Activated T-helper 1 cell treated with anti-CD3 and anti-CD28 coated beads, Interleukin-12 subunit alpha, Interleukin-12 subunit beta, Interleukin-2, Interleukin-4 antibody, amounts not matched to agents 30 ng/mL and 10 ng/mL and 1 ng/mL, durations not matched to agents 14 hours and 24 hours and 36 hours (primary cell): ENCODE results near the gene EFTUD2. TPM values are rescaled to one million over a fixed set of nuclear protein-coding genes. Genes with fewer than 3 reads are reported as not detected.

Experiments used
- DNase-seq: peaks from one replicate; pipeline ENCODE4 v3.0.0; 2021; ENCODE audit warnings: low spot score
- H3K27ac Mint-ChIP-seq: one replicate; pipeline ENCODE4 v1.8.0; 2021; ENCODE audit warnings: mild to moderate bottlenecking, mixed read lengths
- H3K27me3 Mint-ChIP-seq: one replicate; pipeline ENCODE4 v1.8.0; 2022; ENCODE audit warnings: mild to moderate bottlenecking, moderate library complexity, mixed read lengths; ENCODE audit not compliant: insufficient read depth
- H3K36me3 Mint-ChIP-seq: one replicate; pipeline ENCODE4 v1.8.0; 2021; ENCODE audit warnings: low read depth, mixed read lengths
- H3K4me1 Mint-ChIP-seq: one replicate; pipeline ENCODE4 v1.8.0; 2021; ENCODE audit warnings: low read depth, mixed read lengths
- H3K4me3 Mint-ChIP-seq: one replicate; pipeline ENCODE4 v1.8.0; 2021; ENCODE audit warnings: mild to moderate bottlenecking, moderate library complexity, mixed read lengths
- H3K9me3 Mint-ChIP-seq: one replicate; pipeline ENCODE4 v1.8.0; 2021; ENCODE audit warnings: mixed read lengths
- intact Hi-C: fragments of 100-400 bp; cut with micrococcal nuclease; formaldehyde crosslinking; loops from one replicate; pipeline ENCODE4 v1.15.1; 2024
- total RNA-seq: library from RNA; stranded (reverse); gene quantifications from 2 replicates; pipeline ENCODE4 v1.2.3, GENCODE V29; 2022

Gene EFTUD2
- total RNA-seq, 1 donor from 2014 or later = 219 TPM

- Mint-ChIP-seq H3K27ac (no peak overlapping the region), H3K27me3 (no peaks in the 10 kb centered on the region), H3K4me1 (no peaks in the 10 kb centered on the region), H3K36me3 (peaks cover 52% of the 10 kb centered on the region), H3K4me3 (no peak overlapping the region), H3K9me3 (no peaks in the 10 kb centered on the region)
- intact Hi-C loops = no loop called here
- DNase-seq = no peak
Observed at GRCh38 chr17:44881145-44881544, 18.1 kb downstream of the EFTUD2 start.

GRCh38 chr17:44880062-44880461, 19.2 kb downstream of the EFTUD2 start:
- Mint-ChIP-seq H3K4me3 (no peak overlapping the region), H3K36me3 (peaks cover 54% of the 10 kb centered on the region), H3K9me3 (no peaks in the 10 kb centered on the region), H3K27ac (no peak overlapping the region), H3K27me3 (no peaks in the 10 kb centered on the region), H3K4me1 (no peaks in the 10 kb centered on the region)
- intact Hi-C loops = no loop called here
- DNase-seq = no peak

GRCh38 chr17:44879376-44879775, 19.9 kb downstream of the EFTUD2 start:
- no peaks in the 10 kb centered on the region for H3K27me3 Mint-ChIP-seq
- H3K27ac Mint-ChIP-seq = no peak overlapping the region
- no peaks in the 10 kb centered on the region for H3K9me3 Mint-ChIP-seq
- intact Hi-C loops = no loop called here
- H3K4me1 Mint-ChIP-seq = no peaks in the 10 kb centered on the region
- H3K4me3 Mint-ChIP-seq = no peak overlapping the region
- DNase-seq = no peak
- H3K36me3 Mint-ChIP-seq = peaks cover 48% of the 10 kb centered on the region

GRCh38 chr17:44878627-44879221, 20.5 kb downstream of the EFTUD2 start:
- no peaks in the 10 kb centered on the region for H3K4me1 Mint-ChIP-seq
- no peak for DNase-seq
- H3K27me3 Mint-ChIP-seq = no peaks in the 10 kb centered on the region
- intact Hi-C loops = no loop called here
- no peaks in the 10 kb centered on the region for H3K9me3 Mint-ChIP-seq
- H3K36me3 Mint-ChIP-seq = peaks cover 51% of the 10 kb centered on the region
- H3K4me3 Mint-ChIP-seq = no peak overlapping the region
- H3K27ac Mint-ChIP-seq = no peak overlapping the region

- H3K27ac Mint-ChIP-seq = no peak overlapping the region
- H3K9me3 Mint-ChIP-seq = no peaks in the 10 kb centered on the region
- H3K4me3 Mint-ChIP-seq = no peak overlapping the region
- no peak for DNase-seq
- H3K27me3 Mint-ChIP-seq = no peaks in the 10 kb centered on the region
- H3K36me3 Mint-ChIP-seq = peaks cover 47% of the 10 kb centered on the region
- intact Hi-C loops = no loop called here
- no peaks in the 10 kb centered on the region for H3K4me1 Mint-ChIP-seq
Observed at GRCh38 chr17:44877121-44877520, 22.1 kb downstream of the EFTUD2 start.

- intact Hi-C loops = no loop called here
- H3K4me3 Mint-ChIP-seq = no peak overlapping the region
Observed at GRCh38 chr17:44875761-44876160, 23.5 kb downstream of the EFTUD2 start.

GRCh38 chr17:44872131-44872768, 27.0 kb downstream of the EFTUD2 start:
- H3K4me1 Mint-ChIP-seq = no peaks in the 10 kb centered on the region
- H3K9me3 Mint-ChIP-seq = no peaks in the 10 kb centered on the region
- DNase-seq = no peak
- intact Hi-C loops = loop anchor here (5.0 kb wide), 1 partner anchor 765 kb away; no protein-coding TSS in a partner anchor
- H3K36me3 Mint-ChIP-seq = peaks cover 53% of the 10 kb centered on the region
- H3K4me3 Mint-ChIP-seq = no peak overlapping the region
- H3K27ac Mint-ChIP-seq = no peak overlapping the region
- no peaks in the 10 kb centered on the region for H3K27me3 Mint-ChIP-seq

More at GRCh38 chr17:44875761-44876160, 23.5 kb downstream of the EFTUD2 start:
- no peaks in the 10 kb centered on the region for H3K9me3 Mint-ChIP-seq
- no peak for DNase-seq
- no peaks in the 10 kb centered on the region for H3K27me3 Mint-ChIP-seq
- H3K4me1 Mint-ChIP-seq = no peaks in the 10 kb centered on the region
- no peak overlapping the region for H3K27ac Mint-ChIP-seq
- peaks cover 53% of the 10 kb centered on the region for H3K36me3 Mint-ChIP-seq

GRCh38 chr17:44871556-44871955, 27.7 kb downstream of the EFTUD2 start:
- H3K9me3 Mint-ChIP-seq = no peaks in the 10 kb centered on the region
- no peak for DNase-seq
- intact Hi-C loops = loop anchor here (5.0 kb wide), 1 partner anchor 764 kb away; no protein-coding TSS in a partner anchor
- H3K27ac Mint-ChIP-seq = no peak overlapping the region
- H3K4me3 Mint-ChIP-seq = no peak overlapping the region
- no peaks in the 10 kb centered on the region for H3K4me1 Mint-ChIP-seq
- H3K36me3 Mint-ChIP-seq = peaks cover 48% of the 10 kb centered on the region
- H3K27me3 Mint-ChIP-seq = no peaks in the 10 kb centered on the region

- Mint-ChIP-seq H3K27me3 (no peaks in the 10 kb centered on the region), H3K4me1 (no peaks in the 10 kb centered on the region), H3K9me3 (no peaks in the 10 kb centered on the region), H3K27ac (no peak overlapping the region), H3K4me3 (no peak overlapping the region), H3K36me3 (peaks cover 55% of the 10 kb centered on the region)
- DNase-seq = no peak
- intact Hi-C loops = loop anchor here (10.0 kb wide), 1 partner anchor 333 kb away; no protein-coding TSS in a partner anchor
Observed at GRCh38 chr17:44867841-44868240, 31.4 kb downstream of the EFTUD2 start.

- no peak for DNase-seq
- no peaks in the 10 kb centered on the region for H3K4me1 Mint-ChIP-seq
- peaks cover 49% of the 10 kb centered on the region for H3K36me3 Mint-ChIP-seq
- no peaks in the 10 kb centered on the region for H3K27me3 Mint-ChIP-seq
- no peaks in the 10 kb centered on the region for H3K9me3 Mint-ChIP-seq
- intact Hi-C loops = loop anchor here (1.0 to 10.0 kb wide), 4 partner anchors 37 to 331 kb away; no protein-coding TSS in a partner anchor
- H3K27ac Mint-ChIP-seq = no peak overlapping the region
- no peak overlapping the region for H3K4me3 Mint-ChIP-seq
Observed at GRCh38 chr17:44865931-44866330, 33.3 kb downstream of the EFTUD2 start.

GRCh38 chr17:44865231-44865660, 34.0 kb downstream of the EFTUD2 start:
- DNase-seq = peak; percentile 45
- intact Hi-C loops = loop anchor here (1.0 to 10.0 kb wide), 4 partner anchors 36 to 330 kb away; no protein-coding TSS in a partner anchor
- no peak overlapping the region for H3K4me3 Mint-ChIP-seq
- no peaks in the 10 kb centered on the region for H3K9me3 Mint-ChIP-seq
- H3K4me1 Mint-ChIP-seq = no peaks in the 10 kb centered on the region
- no peaks in the 10 kb centered on the region for H3K27me3 Mint-ChIP-seq
- no peak overlapping the region for H3K27ac Mint-ChIP-seq
- H3K36me3 Mint-ChIP-seq = peaks cover 50% of the 10 kb centered on the region

GRCh38 chr17:44864831-44865230, 34.4 kb downstream of the EFTUD2 start:
- Mint-ChIP-seq H3K4me3 (no peak overlapping the region), H3K9me3 (no peaks in the 10 kb centered on the region), H3K36me3 (peaks cover 48% of the 10 kb centered on the region), H3K4me1 (no peaks in the 10 kb centered on the region), H3K27ac (no peak overlapping the region), H3K27me3 (no peaks in the 10 kb centered on the region)
- no peak for DNase-seq
- intact Hi-C loops = loop anchor here (1.0 to 10.0 kb wide), 4 partner anchors 36 to 330 kb away; no protein-coding TSS in a partner anchor
